H1 (cell line): ENCODE data around the gene COX5A. TPM values are rescaled to one million over a fixed set of nuclear protein-coding genes. Genes with fewer than 3 reads are reported as not detected.

Experiments
- CTCF ChIA-PET: fragments of 300-600 bp; sonication (Branson Sonifier 250); formaldehyde crosslinking; loops from one replicate; lab custom pipeline; 2021; ENCODE audit not compliant: partially characterized antibody; lab: Charles Lee
- POLR2A ChIA-PET: fragments of 300-600 bp; sonication (Branson Sonifier 250); formaldehyde crosslinking; loops from one replicate; lab custom pipeline; 2021; ENCODE audit warnings: inconsistent platforms; ENCODE audit not compliant: partially characterized antibody; lab: Charles Lee
- DNase-seq, 2 experiments: peaks; one replicate each; pipeline versions ENCODE4 v3.0.0 to v3.0.0-alpha.2; 2010 to 2022; ENCODE audit warnings: low spot score in 2 of 2, low read depth in 1 of 2, mixed read lengths in 1 of 2
- FAIRE-seq: peaks from 2 replicates; lab custom pipeline; 2011; peaks lifted over from hg19 to GRCh38; lab: Jason Lieb, UNC
- H2AFZ ChIP-seq: 2 replicates; pipeline ENCODE4 v1.8.1; 2012; ENCODE audit warnings: low read length, inconsistent platforms
- H2AK5ac ChIP-seq: 2 replicates; pipeline ENCODE4 v1.6.1; 2013; ENCODE audit warnings: low read depth, low read length
- H2BK120ac ChIP-seq: replicated peaks from 2 replicates; pipeline ENCODE3; 2013; ENCODE audit warnings: low read depth, low read length, inconsistent platforms
- H2BK12ac ChIP-seq: 2 replicates; pipeline ENCODE4 v1.6.1; 2013; ENCODE audit warnings: low read depth, low read length
- H2BK15ac ChIP-seq: 2 replicates; pipeline ENCODE4 v1.6.1; 2013; ENCODE audit warnings: low read length
- H2BK20ac ChIP-seq: 2 replicates; pipeline ENCODE4 v1.6.1; 2013; ENCODE audit warnings: low read length
- H2BK5ac ChIP-seq: 2 replicates; pipeline ENCODE4 v1.6.1; 2013; ENCODE audit warnings: low read depth, low read length
- H3K14ac ChIP-seq: 2 replicates; pipeline ENCODE4 v1.6.1; 2013; ENCODE audit warnings: inconsistent platforms; ENCODE audit not compliant: insufficient read length
- H3K18ac ChIP-seq: 2 replicates; pipeline ENCODE4 v1.6.1; 2013; ENCODE audit warnings: low read length; ENCODE audit errors: extremely low read depth
- H3K23ac ChIP-seq: 2 replicates; pipeline ENCODE4 v1.6.1; 2013; ENCODE audit warnings: inconsistent platforms; ENCODE audit not compliant: insufficient read length
- H3K23me2 ChIP-seq: 2 replicates; pipeline ENCODE4 v1.6.1; 2013; ENCODE audit warnings: low read depth, low read length
- H3K27ac ChIP-seq: 2 replicates; pipeline ENCODE4 v1.6.1; 2011; ENCODE audit warnings: low read depth, low read length, inconsistent platforms
- H3K27me3 ChIP-seq, 4 experiments: replicated peaks in 1 of 4; 1 replicate in 1 of 4; 2 replicates in 3 of 4; pipeline versions ENCODE4 v1.6.1 to v1.8.1; 2011 to 2013; ENCODE audit warnings: low read length in 3 of 4, mild to moderate bottlenecking in 3 of 4, inconsistent platforms in 2 of 4, mixed read lengths in 2 of 4, moderate library complexity in 1 of 4; ENCODE audit not compliant: control insufficient read depth in 3 of 4, insufficient read depth in 3 of 4; ENCODE audit errors: extremely low read depth in 1 of 4
- H3K36me3 ChIP-seq, 4 experiments: 2 replicates each; pipeline versions ENCODE4 v1.6.1 to v1.8.1; 2011 to 2013; ENCODE audit warnings: mild to moderate bottlenecking in 4 of 4, low read length in 3 of 4, moderate library complexity in 2 of 4, control low read depth in 1 of 4, inconsistent platforms in 1 of 4; ENCODE audit not compliant: insufficient read depth in 4 of 4, control insufficient read depth in 2 of 4
- H3K4ac ChIP-seq: replicated peaks from 2 replicates; pipeline ENCODE3; 2013; ENCODE audit warnings: low read length, low read depth, mixed read lengths, inconsistent platforms; ENCODE audit not compliant: insufficient read length
- H3K4me1 ChIP-seq, 4 experiments: replicated peaks in 1 of 4; 1 replicate in 1 of 4; 2 replicates in 3 of 4; pipeline versions ENCODE4 v1.6.1 to v1.8.1; 2011 to 2013; ENCODE audit warnings: low read length in 3 of 4, inconsistent platforms in 2 of 4, mixed read lengths in 1 of 4; ENCODE audit not compliant: insufficient read depth in 4 of 4, control insufficient read depth in 3 of 4
- H3K4me2 ChIP-seq, 2 experiments: 2 replicates each; pipeline versions ENCODE4 v1.6.1 to v1.8.1; 2011 to 2013; ENCODE audit warnings: low read depth in 2 of 2, low read length in 2 of 2, control low read depth in 1 of 2, inconsistent platforms in 1 of 2, mild to moderate bottlenecking in 1 of 2; ENCODE audit not compliant: insufficient read depth in 1 of 2
- H3K4me3 ChIP-seq, 4 experiments: fragments of 200-600, 300-600 bp in 1 of 4; sonication (generic), shearing (Covaris generic), sonication (Bioruptor Twin) in 1 of 4; 2 replicates each; pipeline versions ENCODE4 v1.5.1 to v1.8.1; 2011 to 2016; ENCODE audit warnings: low read length in 4 of 4, low read depth in 3 of 4, control low read depth in 2 of 4, inconsistent platforms in 2 of 4, mild to moderate bottlenecking in 2 of 4, mixed read lengths in 1 of 4, moderate library complexity in 1 of 4; ENCODE audit not compliant: insufficient read depth in 2 of 4; ENCODE audit errors: extremely low read depth in 1 of 4
- H3K56ac ChIP-seq: replicated peaks from 2 replicates; pipeline ENCODE3; 2013; ENCODE audit warnings: low read depth, mild to moderate bottlenecking, mixed read lengths, low read length, inconsistent platforms; ENCODE audit not compliant: insufficient read length
- H3K79me1 ChIP-seq: 2 replicates; pipeline ENCODE4 v1.6.1; 2013; ENCODE audit warnings: low read depth, low read length, control low read depth
- H3K79me2 ChIP-seq, 2 experiments: 2 replicates each; pipeline versions ENCODE4 v1.6.1 to v1.8.1; 2012 to 2013; ENCODE audit warnings: low read length in 2 of 2, mild to moderate bottlenecking in 2 of 2, inconsistent platforms in 1 of 2; ENCODE audit not compliant: insufficient read depth in 2 of 2, control insufficient read depth in 1 of 2
- H3K9ac ChIP-seq, 4 experiments: replicated peaks in 1 of 4; 1 replicate in 1 of 4; 2 replicates in 3 of 4; pipeline versions ENCODE4 v1.6.1 to v1.8.1; 2011 to 2013; ENCODE audit warnings: low read depth in 3 of 4, low read length in 3 of 4, control low read depth in 2 of 4, mild to moderate bottlenecking in 2 of 4, moderate library complexity in 2 of 4, inconsistent platforms in 1 of 4; ENCODE audit errors: extremely low read depth in 1 of 4
- H3K9me3 ChIP-seq, 2 experiments: 2 replicates each; pipeline versions ENCODE4 v1.6.1 to v1.8.1; 2012 to 2013; ENCODE audit warnings: mild to moderate bottlenecking in 2 of 2, moderate library complexity in 2 of 2, control low read depth in 1 of 2, inconsistent platforms in 1 of 2, low read depth in 1 of 2, low read length in 1 of 2, mixed read lengths in 1 of 2; ENCODE audit not compliant: insufficient read depth in 2 of 2
- H4K20me1 ChIP-seq, 2 experiments: replicated peaks in 1 of 2; 2 replicates each; pipeline versions ENCODE3 to v1.8.1; 2011 to 2013; ENCODE audit warnings: inconsistent platforms in 2 of 2, low read length in 2 of 2, mild to moderate bottlenecking in 1 of 2; ENCODE audit not compliant: insufficient read depth in 2 of 2, control insufficient read depth in 1 of 2
- H4K5ac ChIP-seq: 2 replicates; pipeline ENCODE4 v1.6.1; 2013; ENCODE audit warnings: low read length, low read depth, mixed read lengths, inconsistent platforms; ENCODE audit not compliant: insufficient read length
- H4K8ac ChIP-seq: 2 replicates; pipeline ENCODE4 v1.8.0; 2013; ENCODE audit warnings: mild to moderate bottlenecking, moderate library complexity, low read length, inconsistent platforms; ENCODE audit not compliant: insufficient read depth; ENCODE audit errors: extremely low read depth
- H4K91ac ChIP-seq: replicated peaks from 2 replicates; pipeline ENCODE3; 2013; ENCODE audit warnings: low read length, mixed read lengths, inconsistent platforms; ENCODE audit not compliant: insufficient read length
- EGR1 ChIP-seq: IDR thresholded peaks from 2 replicates; pipeline ENCODE4 v1.6.1; 2011; ENCODE audit warnings: low read depth, low read length, borderline replicate concordance
- FOSL1 ChIP-seq: IDR thresholded peaks from 2 replicates; pipeline ENCODE4 v1.6.1; 2011; ENCODE audit warnings: mild to moderate bottlenecking, low read depth, low read length, moderate library complexity; ENCODE audit not compliant: insufficient read depth
- HDAC6 ChIP-seq: IDR thresholded peaks from one replicate; pipeline ENCODE4 v1.7.1; 2012; ENCODE audit warnings: low read depth, mild to moderate bottlenecking, inconsistent platforms, low read length, moderate library complexity
- MAFK ChIP-seq: IDR thresholded peaks from 2 replicates; pipeline ENCODE4 v1.6.1; 2012; ENCODE audit warnings: low read depth, mild to moderate bottlenecking, improper control_type of control experiment, low read length
- NRF1 ChIP-seq: IDR thresholded peaks from 2 replicates; pipeline ENCODE4 v1.6.1; 2011; ENCODE audit warnings: mild to moderate bottlenecking, low read depth, low read length, improper control_type of control experiment
- RFX5 ChIP-seq: IDR thresholded peaks from 2 replicates; pipeline ENCODE4 v1.6.1; 2011; ENCODE audit warnings: low read depth, low read length, improper control_type of control experiment, borderline replicate concordance
- SAP30 ChIP-seq: fragments of 300-600 bp; sonication (generic); IDR thresholded peaks from 2 replicates; pipeline ENCODE4 v1.7.1; 2012; ENCODE audit warnings: low read length, moderate library complexity, mild to moderate bottlenecking, inconsistent platforms; ENCODE audit not compliant: insufficient read depth, insufficient replicate concordance
- SP2 ChIP-seq: IDR thresholded peaks from 2 replicates; pipeline ENCODE4 v1.6.1; 2012; ENCODE audit warnings: mild to moderate bottlenecking, low read length, inconsistent platforms
- TAF1 ChIP-seq: IDR thresholded peaks from 2 replicates; pipeline ENCODE4 v1.6.1; 2011; ENCODE audit warnings: mild to moderate bottlenecking, low read depth, low read length
- WGBS, 2 experiments: shearing (Covaris generic) in 1 of 2; methylation state at CpG; one replicate each; pipeline versions ENCODE4 v1.1.6 to v1.1.7; 2013 to 2015; ENCODE audit warnings: low lambda C conversion rate in 2 of 2, mixed read lengths in 2 of 2, inconsistent platforms in 1 of 2, low coverage in 1 of 2, missing lambda C conversion rate in 1 of 2; ENCODE audit not compliant: insufficient replicate concordance in 2 of 2, insufficient coverage in 1 of 2, insufficient read length in 1 of 2; ENCODE audit errors: extremely low coverage in 1 of 2, missing lambda C conversion rate in 1 of 2; 5-methylcytosine and 5-hydroxymethylcytosine counted together
- polyA plus RNA-seq, 7 experiments: library from polyadenylated mRNA; depleted of rRNA in 3 of 7; stranded (reverse) in 5 of 7; unstranded in 2 of 7; fragments of >200 nt in 5 of 7; fragments of 200-250 nt in 2 of 7; gene quantifications; 1 replicate in 5 of 7; 2 replicates in 1 of 7; 4 replicates in 1 of 7; pipeline versions ENCODE4 v1.2.1 to v1.2.3, GENCODE V29; 2011 to 2013; ENCODE audit warnings: missing spikeins in 2 of 7, mixed read lengths in 2 of 7
- total RNA-seq: library from RNA; stranded (reverse); fragmentation: NEBNext Ultra II Directional; extraction: Animal tissue kit (Norgen Biotek cat#: 25700); gene quantifications from 2 replicates; pipeline ENCODE4 v1.2.1, GENCODE V29; 2021
- TF ChIP-seq, protein P1 (sequence below): IDR thresholded peaks from 2 replicates; pipeline ENCODE4 v1.6.1; 2012; ENCODE audit warnings: inconsistent platforms
- TF ChIP-seq, protein P2 (sequence below): IDR thresholded peaks from 2 replicates; pipeline ENCODE4 v1.6.1; 2012; ENCODE audit warnings: inconsistent platforms

The COX5A gene
- total and polyA plus RNA-seq, 2 of the 8 experiments (the other 6 are each of a cell fraction or from before 2014, with no cell fraction given), result 270 to 367 TPM

DNA sequence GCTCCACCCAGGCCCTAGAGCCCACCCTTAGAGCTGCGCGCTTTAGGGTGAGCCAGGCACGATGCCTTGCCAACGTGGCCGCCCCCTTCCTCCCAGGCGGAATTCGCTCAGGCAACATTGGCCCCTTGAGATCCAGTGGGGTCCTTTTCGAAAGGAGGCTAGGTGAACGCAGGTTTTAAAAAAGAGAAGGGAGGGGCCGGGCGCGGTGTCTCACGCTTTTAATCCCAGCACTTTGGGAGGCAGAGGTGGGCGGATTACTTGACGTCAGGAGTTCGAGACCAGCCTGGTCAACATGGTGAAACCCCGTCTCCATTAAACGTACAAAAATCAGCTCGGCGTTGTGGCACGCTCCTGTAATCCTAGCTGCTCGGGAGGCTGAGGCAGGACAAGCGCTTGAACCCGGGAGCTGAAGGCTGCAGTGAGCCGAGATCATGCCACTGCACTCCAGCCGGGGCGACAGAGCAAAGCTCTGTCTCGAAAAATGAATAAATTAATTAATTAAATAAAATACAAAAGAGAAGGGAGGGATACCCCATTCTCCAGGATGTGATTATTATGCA, 19.7 kb upstream of the COX5A start:
- peak overlapping the region; percentile 85; the same call in 1 of the 2 replicates for H2BK5ac ChIP-seq
- H3K14ac ChIP-seq, result no peak overlapping the region
- peaks cover 0 to 2% of the 10 kb centered on the region in 2 experiments for H4K20me1 ChIP-seq
- H3K9ac ChIP-seq, result peak overlapping the region in 1 of 4 experiments; percentile 25; a peak in 2 of 7 replicates
- WGBS, 2 experiments, result 6% methylated on average over 28 of the region's 28 CpGs; no CpG with 5 or more reads in 1 of the 2 experiments
- H3K27ac ChIP-seq, result no peak overlapping the region
- peaks cover 0 to 19% of the 10 kb centered on the region in 2 experiments; a peak in 2 of 4 replicates for H3K79me2 ChIP-seq
- peak overlapping the region; percentile 95; the same call in 1 of the 2 replicates for H2BK15ac ChIP-seq
- peak overlapping the region; percentile 96 for H4K91ac ChIP-seq
- DNase-seq, result no peak
- no peaks in the 10 kb centered on the region for H3K9me3 ChIP-seq
- peak overlapping the region; percentile 75 for H3K56ac ChIP-seq
- no peaks in the 10 kb centered on the region for H3K79me1 ChIP-seq
- peaks cover 38% of the 10 kb centered on the region for H3K23me2 ChIP-seq
- peak overlapping the region; percentile 20 for H3K4ac ChIP-seq
- peak overlapping the region; percentile 76 for H2BK120ac ChIP-seq
- peak overlapping the region; percentile 92; the same call in 1 of the 2 replicates for H2BK12ac ChIP-seq
- peak overlapping the region; percentile 63 for H4K8ac ChIP-seq
- POLR2A ChIA-PET, result interaction anchor here (0.8 to 5.7 kb wide), 12 partner anchors 13 to 247 kb away, joined by 3 to 29 read pairs (median 6); partner anchors contain the start of genes C15orf39, COX5A, FAM219B and PPCDC
- no peak for FAIRE-seq
- peak overlapping the region; percentile 95 for H3K18ac ChIP-seq
- H3K23ac ChIP-seq, result no peak overlapping the region
- 0 out of 2 replicates have a peak overlapping the region, but pooled peaks have one; percentile 32 for H2BK20ac ChIP-seq
- peaks cover 0 to 22% (median 13%) of the 10 kb centered on the region in 4 experiments; a peak in 6 of 7 replicates for H3K4me1 ChIP-seq
- no peaks in the 10 kb centered on the region for H3K36me3 ChIP-seq
- H3K4me3 ChIP-seq, result peak overlapping the region; percentile 60 to 77 (median 69)
- H4K5ac ChIP-seq, result peak overlapping the region; percentile 81
- H3K27me3 ChIP-seq, result peaks cover 5 to 36% (median 33%) of the 10 kb centered on the region in 4 experiments
- CTCF ChIA-PET, result interaction anchor here (0.9 to 4.6 kb wide), 8 partner anchors 11 to 187 kb away, joined by 3 to 20 read pairs (median 4); no protein-coding TSS in a partner anchor
- H3K4me2 ChIP-seq, result peak overlapping the region; percentile 95 to 98
- H2AK5ac ChIP-seq, result no peak overlapping the region
- H2AFZ ChIP-seq, result no peak overlapping the region
- TF ChIP-seq SP2, result no peak
- no peak; the same call in 1 of the 2 replicates for TF ChIP-seq EGR1
- TF ChIP-seq NRF1, result no peak
- no peak for TF ChIP-seq TAF1
- TF ChIP-seq, protein P1, sequence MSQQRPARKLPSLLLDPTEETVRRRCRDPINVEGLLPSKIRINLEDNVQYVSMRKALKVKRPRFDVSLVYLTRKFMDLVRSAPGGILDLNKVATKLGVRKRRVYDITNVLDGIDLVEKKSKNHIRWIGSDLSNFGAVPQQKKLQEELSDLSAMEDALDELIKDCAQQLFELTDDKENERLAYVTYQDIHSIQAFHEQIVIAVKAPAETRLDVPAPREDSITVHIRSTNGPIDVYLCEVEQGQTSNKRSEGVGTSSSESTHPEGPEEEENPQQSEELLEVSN, result 0 out of 2 replicates have a peak, but pooled peaks have one; percentile 82
- no peak for TF ChIP-seq MAFK
- TF ChIP-seq HDAC6, result no peak
- no peak for TF ChIP-seq FOSL1
- TF ChIP-seq RFX5, result no peak
- TF ChIP-seq, protein P2, sequence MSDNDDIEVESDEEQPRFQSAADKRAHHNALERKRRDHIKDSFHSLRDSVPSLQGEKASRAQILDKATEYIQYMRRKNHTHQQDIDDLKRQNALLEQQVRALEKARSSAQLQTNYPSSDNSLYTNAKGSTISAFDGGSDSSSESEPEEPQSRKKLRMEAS, result peak; percentile 88
- TF ChIP-seq SAP30, result no peak
